ENCODE results near the gene TRIB2. TPM values are rescaled to one million over a fixed set of nuclear protein-coding genes. Genes with fewer than 3 reads are reported as not detected.

The TRIB2 gene
- total RNA-seq, 1 donor from 2014 or later: 6.3 TPM

- Mint-ChIP-seq H3K4me1 (ENCODE audit: low read depth) (no peaks in the 10 kb centered on the region), H3K4me3 (no peak overlapping the region), H3K9me3 (peaks cover 17% of the 10 kb centered on the region), H3K27ac (no peak overlapping the region), H3K36me3 (ENCODE audit: low read depth) (no peaks in the 10 kb centered on the region), H3K27me3 (ENCODE audit: insufficient read depth) (peaks cover 19% of the 10 kb centered on the region)
- no peak for DNase-seq (ENCODE audit: low spot score)
- intact Hi-C loops (cut with micrococcal nuclease): no loop called here
Observed at GRCh38 chr2:12684471-12684936, 32.2 kb upstream of the TRIB2 start.

DNA sequence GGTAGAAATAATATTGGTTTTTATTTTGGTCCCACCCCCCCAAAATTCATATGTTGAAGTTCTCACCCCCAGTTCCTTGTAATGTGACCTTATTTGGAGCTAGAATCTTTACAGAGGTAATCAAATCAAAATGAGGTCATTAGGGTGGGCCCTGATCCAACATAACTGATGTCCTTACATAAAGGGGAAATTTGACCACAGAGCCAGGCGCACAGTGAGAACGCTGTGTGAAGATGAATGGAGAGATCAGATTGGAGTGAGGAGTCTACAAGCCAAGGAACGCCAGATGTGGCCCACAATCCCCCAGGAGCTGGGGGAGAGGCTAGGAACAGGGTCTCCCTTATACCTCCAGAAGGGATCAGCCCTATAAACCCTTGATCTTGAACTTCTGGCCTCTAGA is 31.6 kb upstream of the TRIB2 start:
- DNase-seq (ENCODE audit: low spot score): no peak
- H3K27ac Mint-ChIP-seq: no peak overlapping the region
- H3K4me3 Mint-ChIP-seq: no peak overlapping the region
- peaks cover 19% of the 10 kb centered on the region for H3K27me3 Mint-ChIP-seq (ENCODE audit: insufficient read depth)
- H3K36me3 Mint-ChIP-seq (ENCODE audit: low read depth): no peaks in the 10 kb centered on the region
- intact Hi-C loops (cut with micrococcal nuclease): no loop called here
- no peaks in the 10 kb centered on the region for H3K4me1 Mint-ChIP-seq (ENCODE audit: low read depth)
- peaks cover 17% of the 10 kb centered on the region for H3K9me3 Mint-ChIP-seq

DNA sequence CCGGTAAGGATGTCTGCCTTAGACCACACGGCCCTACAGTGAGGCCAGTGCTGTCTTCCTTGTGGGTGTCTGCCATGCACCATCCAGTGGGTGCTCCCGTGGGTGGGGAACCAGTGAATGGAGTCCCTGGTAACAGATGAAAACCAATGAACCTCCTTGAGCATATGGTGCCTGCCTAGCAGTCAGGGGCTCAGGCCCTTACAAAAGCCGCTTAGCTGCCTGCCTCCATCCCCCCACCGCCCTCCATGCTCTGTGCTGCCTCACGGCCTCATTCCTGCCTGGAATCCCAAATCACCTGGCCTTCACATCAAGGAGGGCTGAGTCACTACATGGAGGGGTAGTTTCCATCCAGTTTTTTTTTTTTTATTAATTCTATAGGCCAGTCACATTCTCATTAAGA is 30.8 kb upstream of the TRIB2 start:
- peaks cover 15% of the 10 kb centered on the region for H3K9me3 Mint-ChIP-seq

DNA sequence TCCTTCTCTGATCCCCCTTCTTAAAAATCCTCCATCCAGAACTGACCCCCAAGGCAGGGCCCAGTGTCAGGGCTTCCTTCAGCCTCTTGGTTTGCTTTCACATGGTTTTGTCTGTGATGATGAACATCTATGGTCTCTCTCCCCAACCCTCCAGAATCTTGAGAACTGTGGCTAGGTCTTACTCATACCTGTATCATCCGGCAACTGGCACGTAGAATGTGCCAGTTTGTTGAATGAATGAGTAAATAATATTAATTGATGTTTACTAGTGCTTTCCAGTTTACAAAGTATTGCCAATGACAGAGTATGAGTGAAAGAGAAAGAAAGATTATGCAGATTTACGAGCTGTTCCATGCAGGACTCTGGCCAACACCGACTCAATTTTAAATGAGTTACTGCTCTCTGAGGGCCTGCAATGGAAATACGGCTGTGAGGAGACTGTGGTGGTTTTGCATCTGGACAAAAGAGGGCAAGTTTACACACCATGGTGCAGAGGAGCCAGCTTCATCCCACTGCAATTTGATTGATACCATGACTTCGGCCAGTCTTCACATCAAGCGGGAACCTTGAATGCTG is 29.9 kb upstream of the TRIB2 start:
- peaks cover 19% of the 10 kb centered on the region for H3K27me3 Mint-ChIP-seq (ENCODE audit: insufficient read depth)
- no peaks in the 10 kb centered on the region for H3K36me3 Mint-ChIP-seq (ENCODE audit: low read depth)
- no peaks in the 10 kb centered on the region for H3K4me1 Mint-ChIP-seq (ENCODE audit: low read depth)
- no peak overlapping the region for H3K4me3 Mint-ChIP-seq
- no peak overlapping the region for H3K27ac Mint-ChIP-seq
- DNase-seq (ENCODE audit: low spot score): no peak
- peaks cover 18% of the 10 kb centered on the region for H3K9me3 Mint-ChIP-seq
- intact Hi-C loops (cut with micrococcal nuclease): no loop called here

More for the DNA sequence above, 30.8 kb upstream of the TRIB2 start:
- no peak overlapping the region for H3K4me3 Mint-ChIP-seq
- no peaks in the 10 kb centered on the region for H3K36me3 Mint-ChIP-seq (ENCODE audit: low read depth)
- no peak overlapping the region for H3K27ac Mint-ChIP-seq
- no peak for DNase-seq (ENCODE audit: low spot score)
- peaks cover 19% of the 10 kb centered on the region for H3K27me3 Mint-ChIP-seq (ENCODE audit: insufficient read depth)
- intact Hi-C loops (cut with micrococcal nuclease): no loop called here
- H3K4me1 Mint-ChIP-seq (ENCODE audit: low read depth): no peaks in the 10 kb centered on the region

DNA sequence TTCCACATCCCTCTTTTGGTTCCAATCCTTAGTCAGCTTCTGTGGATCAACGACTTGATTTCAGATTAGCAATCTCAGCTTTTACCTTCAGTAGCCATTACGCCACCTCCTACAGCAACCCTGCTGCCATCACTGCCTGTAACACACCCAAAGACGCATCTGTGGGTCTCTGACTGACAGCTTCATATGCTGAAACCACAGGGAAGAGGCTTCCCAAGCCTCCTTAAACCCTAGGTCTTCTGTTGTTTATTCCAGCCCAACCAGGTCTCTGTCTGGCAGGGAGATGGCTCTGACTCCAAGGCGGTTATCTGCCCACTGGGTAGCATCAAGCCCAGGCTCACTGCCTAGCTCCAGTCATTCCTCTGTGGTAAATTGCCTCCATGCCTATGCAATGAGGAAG is 28.6 kb upstream of the TRIB2 start:
- Mint-ChIP-seq H3K4me3 (no peak overlapping the region), H3K4me1 (ENCODE audit: low read depth) (no peaks in the 10 kb centered on the region), H3K27ac (no peak overlapping the region), H3K36me3 (ENCODE audit: low read depth) (no peaks in the 10 kb centered on the region), H3K9me3 (peaks cover 26% of the 10 kb centered on the region), H3K27me3 (ENCODE audit: insufficient read depth) (peaks cover 19% of the 10 kb centered on the region)
- intact Hi-C loops (cut with micrococcal nuclease): no loop called here
- DNase-seq (ENCODE audit: low spot score): no peak

DNA sequence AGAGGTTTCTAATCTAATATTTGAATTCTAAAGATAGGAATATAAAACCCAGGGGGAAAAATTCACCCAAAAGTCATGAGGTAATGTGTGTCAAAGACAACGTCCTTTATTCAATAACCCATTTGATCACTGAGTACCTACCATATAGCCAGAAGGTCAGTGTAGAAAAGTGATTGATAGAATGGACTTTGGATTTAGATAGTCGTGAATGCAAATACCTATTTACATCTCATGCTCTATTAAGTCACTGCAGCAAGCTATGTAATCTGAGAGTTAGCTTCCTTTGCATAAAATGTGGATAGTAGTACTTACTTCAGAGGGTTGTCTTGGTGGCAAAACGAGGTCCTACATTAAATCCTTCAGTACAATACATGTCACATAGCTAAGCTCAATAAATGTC is 27.8 kb upstream of the TRIB2 start:
- peaks cover 29% of the 10 kb centered on the region for H3K9me3 Mint-ChIP-seq
- DNase-seq (ENCODE audit: low spot score): no peak
- no peak overlapping the region for H3K4me3 Mint-ChIP-seq
- no peaks in the 10 kb centered on the region for H3K4me1 Mint-ChIP-seq (ENCODE audit: low read depth)
- no peak overlapping the region for H3K27ac Mint-ChIP-seq
- peaks cover 2% of the 10 kb centered on the region for H3K36me3 Mint-ChIP-seq (ENCODE audit: low read depth)
- H3K27me3 Mint-ChIP-seq (ENCODE audit: insufficient read depth): peaks cover 13% of the 10 kb centered on the region
- intact Hi-C loops (cut with micrococcal nuclease): no loop called here

GRCh38 chr2:12693509-12693908 is 23.2 kb upstream of the TRIB2 start:
- Mint-ChIP-seq H3K4me1 (ENCODE audit: low read depth) (no peaks in the 10 kb centered on the region), H3K4me3 (no peak overlapping the region), H3K27ac (no peak overlapping the region), H3K9me3 (peaks cover 30% of the 10 kb centered on the region), H3K36me3 (ENCODE audit: low read depth) (peaks cover 2% of the 10 kb centered on the region), H3K27me3 (ENCODE audit: insufficient read depth) (no peaks in the 10 kb centered on the region)
- no peak for DNase-seq (ENCODE audit: low spot score)
- intact Hi-C loops (cut with micrococcal nuclease): no loop called here

DNA sequence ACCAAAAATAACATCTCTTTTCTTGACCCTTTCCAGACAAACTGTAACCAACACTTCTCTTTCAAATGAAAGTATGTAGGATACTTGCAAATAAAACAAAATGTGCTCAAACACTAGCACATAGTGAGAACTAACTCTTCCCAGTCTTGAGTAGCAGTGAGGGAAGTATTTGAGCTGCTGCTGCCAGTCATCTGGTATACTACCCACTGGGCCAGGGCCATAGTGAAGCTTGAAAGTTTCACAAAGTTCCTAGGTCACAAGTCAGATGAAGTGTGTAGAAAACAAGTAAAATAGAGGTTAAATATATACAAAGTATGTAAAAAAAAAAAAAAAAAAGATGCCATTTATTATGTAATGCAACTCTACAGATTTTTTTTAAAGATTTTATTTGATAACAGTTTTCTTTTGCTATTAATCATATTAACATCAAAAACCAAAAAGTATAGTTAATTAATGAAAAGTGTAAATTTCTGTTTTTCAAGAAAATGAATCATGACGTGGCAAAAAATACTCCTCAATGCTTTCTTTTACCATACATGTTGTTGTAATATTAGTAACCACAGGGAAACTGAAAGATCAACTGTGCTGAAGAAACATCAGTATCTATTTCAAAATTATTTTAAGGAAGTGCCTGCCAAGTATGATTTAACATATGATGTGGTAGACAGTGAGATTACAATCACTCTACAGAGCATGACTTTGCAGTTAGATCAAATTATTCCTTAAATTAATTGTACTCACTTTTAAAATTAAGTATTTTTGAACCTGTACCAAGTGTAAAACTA is 21.6 kb upstream of the TRIB2 start:
- intact Hi-C loops (cut with micrococcal nuclease): no loop called here
- Mint-ChIP-seq H3K4me3 (no peak overlapping the region), H3K27ac (no peak overlapping the region), H3K9me3 (peaks cover 21% of the 10 kb centered on the region), H3K36me3 (ENCODE audit: low read depth) (peaks cover 2% of the 10 kb centered on the region), H3K4me1 (ENCODE audit: low read depth) (no peaks in the 10 kb centered on the region), H3K27me3 (ENCODE audit: insufficient read depth) (peaks cover 9% of the 10 kb centered on the region)
- no peak for DNase-seq (ENCODE audit: low spot score)

DNA sequence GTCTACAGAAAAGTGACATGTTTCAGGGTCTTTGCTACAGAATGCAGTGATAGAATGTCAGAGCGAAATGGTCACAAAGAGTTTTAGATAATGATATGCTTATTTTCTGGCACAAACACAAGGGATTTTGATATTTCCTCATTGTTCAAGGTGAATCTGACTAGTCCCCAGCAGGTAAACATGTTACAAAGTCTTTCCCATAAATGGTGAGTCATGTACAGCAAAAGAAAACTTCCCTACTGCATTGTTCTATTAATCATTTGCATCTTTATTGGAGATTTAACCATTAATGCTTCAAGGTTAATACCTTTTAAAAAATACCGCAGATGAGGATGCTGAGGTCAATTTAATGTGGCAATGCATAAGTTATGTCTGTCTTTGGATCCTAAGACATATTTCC is 19.1 kb upstream of the TRIB2 start:
- H3K4me1 Mint-ChIP-seq (ENCODE audit: low read depth): peaks cover 11% of the 10 kb centered on the region
- H3K27me3 Mint-ChIP-seq (ENCODE audit: insufficient read depth): peaks cover 14% of the 10 kb centered on the region
- peaks cover 2% of the 10 kb centered on the region for H3K36me3 Mint-ChIP-seq (ENCODE audit: low read depth)
- peaks cover 9% of the 10 kb centered on the region for H3K9me3 Mint-ChIP-seq
- no peak overlapping the region for H3K4me3 Mint-ChIP-seq
- H3K27ac Mint-ChIP-seq: no peak overlapping the region
- intact Hi-C loops (cut with micrococcal nuclease): no loop called here
- DNase-seq (ENCODE audit: low spot score): no peak

GRCh38 chr2:12700989-12701388 is 15.7 kb upstream of the TRIB2 start:
- Mint-ChIP-seq H3K27ac (no peak overlapping the region), H3K36me3 (ENCODE audit: low read depth) (peaks cover 8% of the 10 kb centered on the region), H3K27me3 (ENCODE audit: insufficient read depth) (peaks cover 16% of the 10 kb centered on the region), H3K9me3 (peaks cover 12% of the 10 kb centered on the region), H3K4me1 (ENCODE audit: low read depth) (peaks cover 26% of the 10 kb centered on the region), H3K4me3 (no peak overlapping the region)
- no peak for DNase-seq (ENCODE audit: low spot score)
- intact Hi-C loops (cut with micrococcal nuclease): no loop called here

- Mint-ChIP-seq H3K4me1 (ENCODE audit: low read depth) (peaks cover 26% of the 10 kb centered on the region), H3K27ac (no peak overlapping the region), H3K9me3 (peaks cover 12% of the 10 kb centered on the region), H3K36me3 (ENCODE audit: low read depth) (peaks cover 8% of the 10 kb centered on the region), H3K4me3 (no peak overlapping the region), H3K27me3 (ENCODE audit: insufficient read depth) (peaks cover 16% of the 10 kb centered on the region)
- no peak for DNase-seq (ENCODE audit: low spot score)
- intact Hi-C loops (cut with micrococcal nuclease): loop anchor here (1.0 to 2.0 kb wide), 2 partner anchors 15 to 407 kb away; partner anchors contain the start of gene TRIB2
Observed at GRCh38 chr2:12701786-12702167, 15.0 kb upstream of the TRIB2 start.

- Mint-ChIP-seq H3K36me3 (ENCODE audit: low read depth) (peaks cover 8% of the 10 kb centered on the region), H3K4me3 (no peak overlapping the region), H3K9me3 (peaks cover 12% of the 10 kb centered on the region), H3K27ac (peak overlapping the region; percentile 22), H3K27me3 (ENCODE audit: insufficient read depth) (peaks cover 16% of the 10 kb centered on the region), H3K4me1 (ENCODE audit: low read depth) (peaks cover 26% of the 10 kb centered on the region)
- intact Hi-C loops (cut with micrococcal nuclease): loop anchor here (1.0 to 2.0 kb wide), 2 partner anchors 14 to 408 kb away; partner anchors contain the start of gene TRIB2
- DNase-seq (ENCODE audit: low spot score): no peak
Observed at GRCh38 chr2:12702168-12703121, 14.3 kb upstream of the TRIB2 start.
